Measurements from ENCODE around the gene NECAP2.

GRCh38 chr1:16458831-16459230, 18.3 kb downstream of the NECAP2 start:
- TF ChIP-seq PHF8 (IDR thresholded peaks at IDR 0.05; ENCODE audit: borderline replicate concordance, low read depth), result no peak
- no peak for TF ChIP-seq EP300 (IDR thresholded peaks at IDR 0.05)

Measured in A549 (cell line).